GM12891 (cell line): Measurements from ENCODE around the gene SDE2.
"Not testable (repeated sequence)": the region's sequence is repeated elsewhere in the genome, so short reads cannot be mapped to it uniquely, and the experiment has no call there.

Source experiments
- PAX5 ChIP-seq: IDR thresholded peaks from 2 replicates; pipeline ENCODE4 v1.6.1; 2011; ENCODE audit warnings: low read length, moderate library complexity, mild to moderate bottlenecking; ENCODE audit not compliant: insufficient read depth, severe bottlenecking
- POLR2A ChIP-seq: IDR thresholded peaks from 2 replicates; pipeline ENCODE4 v1.6.1; 2011; ENCODE audit warnings: low read depth, low read length, control low read depth
- POLR2AphosphoS5 ChIP-seq: IDR thresholded peaks from 2 replicates; pipeline ENCODE4 v1.6.1; 2011; ENCODE audit warnings: low read depth, low read length, control low read depth
- POU2F2 ChIP-seq: IDR thresholded peaks from 2 replicates; pipeline ENCODE4 v1.6.1; 2011; ENCODE audit warnings: low read depth, mild to moderate bottlenecking, control low read depth, low read length, moderate library complexity
- TAF1 ChIP-seq: IDR thresholded peaks from 2 replicates; pipeline ENCODE4 v1.6.1; 2011; ENCODE audit warnings: low read depth, low read length, control low read depth

DNA sequence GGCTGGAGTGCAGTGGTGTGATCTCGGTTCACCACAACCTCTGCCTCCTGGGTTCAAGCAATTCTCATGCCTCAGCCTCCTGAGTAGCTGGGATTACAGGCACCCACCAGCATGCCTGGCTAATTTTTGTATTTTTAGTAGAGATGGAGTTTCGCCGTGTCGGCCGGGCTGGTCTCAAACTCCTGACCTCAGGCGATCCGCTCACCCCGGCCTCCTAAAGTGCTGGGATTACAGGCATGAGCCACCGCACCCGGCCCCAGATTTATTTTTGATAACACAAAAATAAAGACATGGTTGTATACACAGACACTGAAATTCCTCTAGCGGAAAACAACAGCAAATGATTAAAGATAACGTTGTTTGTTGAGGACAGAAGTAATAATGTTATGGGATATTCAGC, 24.0 kb downstream of the SDE2 start:
- not testable (repeated sequence) for TF ChIP-seq POLR2A, TAF1, POLR2AphosphoS5, POU2F2, PAX5
